NCI-H526 (cell line): ENCODE results near the gene DDC.
"Not testable (repeated sequence)": the region's sequence is repeated elsewhere in the genome, so short reads cannot be mapped to it uniquely, and the experiment has no call there.

Source experiments
- DNase-seq, 2 experiments: peaks; one replicate each; lab custom pipeline; 2025; lab: John Stamatoyannopoulos, UW

The DDC gene

DNA sequence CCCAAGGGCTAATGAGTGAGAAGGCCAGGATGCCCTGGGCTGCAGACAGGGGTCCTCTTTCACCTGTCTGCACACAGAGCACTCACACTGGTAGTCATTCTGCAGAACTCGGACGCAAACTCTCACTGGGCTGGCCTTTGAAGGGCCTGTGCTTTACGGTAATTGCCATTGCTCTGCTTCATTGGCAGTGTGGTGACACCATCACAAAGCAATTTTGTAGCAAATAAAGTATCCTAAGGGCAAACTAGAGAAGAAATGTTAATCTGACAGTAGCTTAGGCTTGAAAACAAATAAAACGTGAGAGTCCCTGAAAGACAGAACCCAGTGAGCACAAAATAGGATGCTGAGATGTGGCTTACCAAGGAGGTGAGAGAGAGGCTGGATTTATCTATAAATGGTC lies 84.4 kb downstream of the DDC start:
- DNase-seq = no peak

DNA sequence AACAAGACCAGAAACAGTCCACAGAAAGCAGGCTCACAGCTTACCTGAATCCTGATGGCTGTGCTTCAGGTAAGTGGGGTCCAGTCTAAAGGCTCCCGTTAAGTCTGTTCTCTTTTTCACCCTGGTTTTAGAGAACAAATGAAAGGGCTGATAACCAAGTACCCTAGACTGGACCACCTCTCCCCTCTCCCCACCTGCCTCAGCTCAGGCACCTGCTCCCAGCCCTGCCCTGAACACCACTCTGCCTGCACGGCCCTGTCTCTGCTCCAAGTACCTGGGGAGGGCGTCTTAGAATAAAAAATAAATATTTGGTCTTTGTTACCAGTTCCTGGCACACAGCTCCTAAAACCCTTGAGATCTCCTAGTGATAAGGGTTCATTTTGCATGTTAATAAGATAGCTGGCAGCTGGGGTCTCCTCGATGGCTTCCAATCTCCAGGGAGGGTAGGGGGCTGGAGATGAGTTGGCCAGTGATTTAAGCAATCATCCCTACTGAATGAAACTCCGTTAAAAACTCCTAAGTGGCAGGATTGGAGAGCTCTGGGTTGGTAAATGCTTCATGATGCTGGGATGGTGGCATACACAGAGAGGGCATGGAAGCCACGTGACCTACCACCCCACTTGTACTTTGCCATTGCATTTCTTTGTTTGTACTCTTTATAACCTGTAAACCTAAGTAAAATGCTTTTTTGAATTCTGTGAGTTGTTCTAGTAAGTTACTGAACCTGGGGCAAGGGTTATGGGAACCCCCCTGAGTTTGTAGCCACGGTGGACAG lies 85.3 kb downstream of the DDC start:
- DNase-seq = no peak

DNA sequence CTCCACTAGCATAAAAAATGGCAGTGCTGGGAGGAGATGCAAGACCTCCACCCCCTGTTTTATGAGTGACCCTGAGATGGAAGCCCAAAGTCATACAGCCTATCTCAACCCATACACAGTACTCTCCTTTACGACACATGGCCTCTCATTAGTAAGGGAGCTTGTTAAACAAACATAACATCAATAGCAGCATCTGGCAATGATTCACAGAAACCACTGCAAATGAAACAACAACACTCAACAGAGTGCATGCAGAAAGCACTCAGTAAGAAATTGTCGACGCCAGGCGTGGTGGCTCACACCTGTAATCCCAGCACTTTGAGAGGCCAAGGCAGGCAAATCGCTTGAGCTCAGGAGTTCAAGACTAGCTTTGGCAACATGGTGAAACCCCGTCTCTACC lies 87.6 kb downstream of the DDC start:
- DNase-seq = no peak

DNA sequence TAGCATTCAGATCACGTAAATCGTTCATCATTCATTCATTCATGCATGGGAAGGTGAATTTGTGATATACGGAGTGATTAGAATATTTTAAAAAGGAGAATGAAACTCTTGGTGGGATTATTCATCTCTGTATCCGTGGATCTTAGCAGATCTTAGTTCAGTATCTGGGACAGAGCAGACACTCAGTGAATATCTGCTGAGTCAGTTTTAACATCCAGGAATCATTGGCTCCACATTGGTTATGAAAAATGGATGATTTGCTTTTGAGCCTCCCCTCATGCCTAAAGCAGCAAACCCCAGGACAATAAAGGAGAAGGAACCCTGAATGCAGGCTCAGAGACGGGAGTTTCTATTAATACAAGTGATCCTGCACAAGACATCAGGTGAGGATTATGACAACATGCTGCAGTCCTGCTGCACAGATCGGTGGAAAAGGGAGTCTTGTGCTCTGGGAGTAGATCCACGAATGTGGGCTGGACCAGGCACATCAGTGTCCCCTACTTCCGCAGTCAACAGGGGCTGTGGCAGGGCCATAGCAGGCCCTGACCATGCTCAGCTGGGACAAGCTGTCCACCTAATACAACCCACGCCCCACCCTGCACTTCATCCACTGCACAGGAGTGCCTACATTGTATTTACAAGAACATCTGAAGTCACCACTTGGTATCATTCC lies 88.1 kb downstream of the DDC start:
- no peak for DNase-seq

DNA sequence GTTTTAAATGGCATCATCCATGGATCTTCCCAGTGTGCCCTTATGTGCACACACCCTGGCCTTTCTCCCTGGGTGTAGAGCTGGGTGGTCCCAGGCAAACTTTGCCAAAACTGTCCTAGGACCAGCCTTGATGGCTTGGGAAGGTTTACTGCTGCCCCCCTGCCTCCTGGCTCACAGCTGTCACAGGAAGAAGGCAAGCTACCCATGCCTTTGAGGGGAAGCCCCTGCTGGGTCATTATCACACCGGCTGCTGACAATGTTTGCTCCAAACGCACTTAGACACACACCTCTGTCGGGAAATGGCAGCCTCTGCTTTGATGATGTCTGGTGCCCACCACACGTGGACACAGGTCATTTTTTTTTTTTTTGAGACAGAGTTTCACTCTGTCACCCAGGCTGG lies 89.9 kb downstream of the DDC start:
- DNase-seq = no peak

DNA sequence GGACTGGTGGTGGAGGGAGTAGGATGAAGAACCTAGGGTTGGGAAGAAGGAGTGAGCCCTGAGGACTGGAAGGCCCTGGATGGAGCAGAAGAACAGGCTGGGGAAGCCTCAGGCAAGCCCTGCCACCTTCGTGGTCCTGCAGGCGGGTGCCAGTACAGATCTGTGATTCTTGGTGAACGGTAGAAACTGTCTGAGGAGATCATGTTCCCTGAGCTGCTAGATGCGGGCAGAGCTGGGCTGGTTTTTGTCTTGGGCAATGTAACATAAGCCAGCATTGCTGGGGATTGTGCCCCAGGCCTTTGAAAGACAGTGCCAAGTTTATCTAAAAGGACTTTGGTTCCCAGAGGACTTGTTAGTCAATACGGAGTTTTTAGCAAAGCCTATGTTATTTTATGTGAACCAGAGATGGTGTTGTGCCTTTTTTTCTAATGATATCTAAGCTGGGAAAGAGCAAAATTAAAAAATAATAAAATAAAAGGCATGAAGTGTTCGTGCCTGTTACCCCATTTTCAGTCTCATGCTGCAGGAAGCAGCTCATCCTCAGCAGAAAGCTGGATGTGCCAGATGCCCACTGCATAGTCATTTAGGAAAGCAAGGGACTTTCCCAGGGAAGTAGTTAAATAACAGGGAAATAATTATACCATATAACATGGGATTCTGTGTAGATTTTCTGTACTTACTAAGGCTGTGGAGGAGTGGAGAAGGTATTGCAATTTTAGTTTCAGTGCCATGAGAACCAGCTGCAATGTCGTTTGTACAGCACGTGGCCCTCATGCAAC lies 90.6 kb downstream of the DDC start:
- no peak for DNase-seq

DNA sequence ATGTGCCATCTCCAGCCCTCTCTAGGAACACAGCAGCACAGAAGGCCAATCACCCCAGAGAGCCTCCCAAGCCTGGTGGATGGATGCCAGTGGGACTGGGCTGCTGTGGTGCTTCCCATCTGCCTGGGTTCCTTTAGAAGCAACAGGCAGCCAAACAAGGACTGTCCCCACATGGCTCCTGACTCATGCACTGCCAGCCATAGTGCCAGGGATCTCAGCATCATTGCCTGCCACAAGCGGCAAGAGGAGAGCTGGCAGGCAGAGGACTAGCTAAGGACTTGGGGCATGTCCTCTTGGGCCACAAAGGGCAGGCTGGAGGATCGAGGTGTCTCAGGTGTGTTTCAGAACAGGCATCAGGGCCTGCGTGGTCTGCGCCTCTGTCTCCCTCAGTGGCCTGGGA lies 91.7 kb downstream of the DDC start:
- DNase-seq = no peak

DNA sequence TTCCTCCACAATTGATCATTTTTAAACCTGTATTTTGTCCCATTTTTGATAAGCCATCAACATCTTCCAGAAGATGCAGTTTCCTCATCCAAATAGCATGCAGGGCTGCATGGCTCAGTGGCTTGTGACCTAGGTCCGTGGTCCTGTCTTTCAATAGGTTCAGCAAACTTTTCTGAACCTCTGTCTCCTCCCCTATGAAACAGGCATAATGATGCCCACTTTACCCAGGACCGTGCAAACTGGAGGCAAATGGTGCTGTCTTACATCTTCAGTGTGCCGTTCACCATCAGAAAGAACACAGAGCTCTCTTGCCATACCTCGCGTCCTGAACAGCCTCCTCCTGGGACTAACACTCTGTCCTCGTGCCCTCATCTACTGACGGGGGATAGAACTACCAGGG lies 92.8 kb downstream of the DDC start:
- DNase-seq = no peak

DNA sequence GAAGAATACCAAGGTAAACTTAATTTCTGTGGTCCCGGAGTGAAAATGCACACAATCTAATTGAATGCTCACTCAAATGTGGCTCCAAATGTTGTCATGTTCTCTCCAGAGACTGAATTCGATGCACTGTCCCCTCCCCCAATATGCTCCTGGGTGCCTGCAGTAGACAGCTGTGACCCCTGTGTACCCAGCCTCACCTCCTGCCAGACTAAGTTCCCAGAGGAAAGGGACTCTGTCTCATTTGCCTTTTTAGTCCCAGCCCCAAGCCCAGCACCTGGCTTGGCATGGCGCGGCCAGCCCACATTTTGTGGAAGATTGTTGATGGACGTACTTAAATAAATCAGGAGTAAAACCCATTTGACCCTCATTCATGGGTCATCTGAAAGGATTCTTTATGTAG lies 93.2 kb downstream of the DDC start:
- no peak for DNase-seq

DNA sequence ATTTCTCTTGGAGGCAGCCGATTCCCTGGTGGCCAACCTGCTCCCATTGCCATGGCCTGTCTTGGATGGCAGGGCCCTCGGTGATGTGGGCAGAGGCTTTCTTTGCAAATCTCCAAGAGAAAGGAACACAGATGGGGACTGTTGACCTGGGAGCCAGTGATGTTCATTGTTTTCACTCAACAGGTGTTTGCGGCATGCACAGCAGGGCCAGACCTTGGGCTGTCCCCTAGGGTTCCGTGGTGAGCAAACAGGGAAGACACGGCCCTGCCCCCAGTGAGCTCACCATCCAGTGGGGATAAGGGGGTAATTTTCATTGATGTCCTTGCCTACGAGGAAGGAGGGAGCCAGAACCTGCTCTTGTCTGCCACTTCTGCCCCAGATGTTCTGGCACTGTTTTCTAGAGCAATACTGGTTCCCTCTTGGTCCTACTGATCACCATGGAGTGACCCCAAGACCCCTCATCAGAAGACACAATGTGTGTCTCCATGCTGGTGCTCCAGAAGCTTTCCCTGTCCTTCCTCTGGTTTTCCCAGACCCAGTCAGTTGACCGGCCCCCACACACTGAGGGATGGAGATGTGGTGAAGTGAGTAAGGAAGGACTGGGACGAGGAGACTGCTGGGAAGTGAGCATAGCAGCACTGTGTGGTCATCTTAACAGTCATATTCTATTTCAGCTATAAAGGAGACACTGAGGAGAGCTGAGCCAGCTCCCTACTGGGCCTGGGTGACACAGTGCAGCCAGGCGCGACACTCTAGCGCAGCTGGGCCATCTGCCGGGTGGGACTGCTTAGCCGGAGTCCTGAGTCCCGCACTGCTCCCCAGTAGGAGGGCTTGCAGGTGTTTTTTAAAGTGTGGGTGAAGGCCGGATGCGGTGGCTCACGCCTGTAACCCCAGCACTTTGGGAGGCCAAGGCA lies 94.7 kb downstream of the DDC start:
- peak in 1 of 2 experiments; percentile 13 for DNase-seq

DNA sequence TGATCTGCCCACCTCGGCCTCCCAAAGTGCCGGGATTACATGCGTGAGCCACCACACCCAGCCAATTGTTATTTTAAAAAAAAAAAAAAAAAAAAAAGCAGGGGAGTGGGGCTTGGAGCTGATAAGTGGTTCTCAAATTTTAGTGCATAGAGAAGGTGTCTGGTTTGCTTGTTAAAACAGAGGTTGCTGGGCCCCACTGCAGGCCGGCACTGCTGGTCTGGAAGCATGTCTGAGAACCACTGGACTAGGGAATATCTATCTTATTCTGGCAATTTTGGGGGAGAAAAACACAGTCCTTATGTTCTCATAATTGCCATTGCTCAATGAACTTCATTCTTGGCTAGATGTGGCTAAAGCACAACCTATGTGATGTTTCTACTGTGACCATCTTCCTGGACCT lies 96.0 kb downstream of the DDC start:
- no peak for DNase-seq

DNA sequence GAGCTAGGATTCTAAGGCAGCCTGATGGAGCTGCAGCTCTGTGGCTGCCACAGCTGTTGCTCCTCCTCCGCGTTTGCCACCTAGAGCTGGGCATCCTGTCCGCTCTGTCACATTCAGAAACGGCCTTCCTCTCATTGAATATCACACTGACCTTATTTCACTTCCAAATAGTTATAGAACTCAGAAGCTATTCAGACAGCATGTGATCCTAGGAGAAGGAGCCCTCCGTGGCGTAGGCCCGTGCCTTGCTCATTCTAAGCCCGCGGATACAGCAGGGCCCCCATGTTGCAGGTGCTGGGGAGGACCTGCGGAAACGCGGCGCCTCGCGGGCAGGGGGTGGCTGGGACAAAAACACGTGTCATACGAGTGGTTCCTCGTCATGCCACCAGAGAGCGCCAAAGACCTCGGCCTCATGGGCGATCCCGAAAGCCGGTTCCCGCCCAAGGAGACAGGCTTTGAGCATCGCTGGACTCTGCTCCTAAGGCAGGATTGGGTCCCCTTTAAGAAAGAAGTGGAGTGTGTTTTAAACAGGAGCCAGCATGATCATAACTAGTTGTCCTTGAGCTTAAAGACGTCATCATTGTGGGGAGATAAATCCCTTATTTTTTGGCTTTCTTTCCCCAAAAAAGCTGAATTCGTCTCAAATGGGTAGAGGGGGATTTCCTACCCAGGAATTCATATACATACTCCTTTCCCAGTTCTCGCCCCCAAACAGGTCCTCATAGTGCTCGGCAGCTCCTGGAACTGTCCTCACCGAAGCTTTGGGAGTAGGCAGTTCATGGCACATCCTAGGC lies 97.2 kb downstream of the DDC start:
- DNase-seq = peak; percentile 69 to 91

DNA sequence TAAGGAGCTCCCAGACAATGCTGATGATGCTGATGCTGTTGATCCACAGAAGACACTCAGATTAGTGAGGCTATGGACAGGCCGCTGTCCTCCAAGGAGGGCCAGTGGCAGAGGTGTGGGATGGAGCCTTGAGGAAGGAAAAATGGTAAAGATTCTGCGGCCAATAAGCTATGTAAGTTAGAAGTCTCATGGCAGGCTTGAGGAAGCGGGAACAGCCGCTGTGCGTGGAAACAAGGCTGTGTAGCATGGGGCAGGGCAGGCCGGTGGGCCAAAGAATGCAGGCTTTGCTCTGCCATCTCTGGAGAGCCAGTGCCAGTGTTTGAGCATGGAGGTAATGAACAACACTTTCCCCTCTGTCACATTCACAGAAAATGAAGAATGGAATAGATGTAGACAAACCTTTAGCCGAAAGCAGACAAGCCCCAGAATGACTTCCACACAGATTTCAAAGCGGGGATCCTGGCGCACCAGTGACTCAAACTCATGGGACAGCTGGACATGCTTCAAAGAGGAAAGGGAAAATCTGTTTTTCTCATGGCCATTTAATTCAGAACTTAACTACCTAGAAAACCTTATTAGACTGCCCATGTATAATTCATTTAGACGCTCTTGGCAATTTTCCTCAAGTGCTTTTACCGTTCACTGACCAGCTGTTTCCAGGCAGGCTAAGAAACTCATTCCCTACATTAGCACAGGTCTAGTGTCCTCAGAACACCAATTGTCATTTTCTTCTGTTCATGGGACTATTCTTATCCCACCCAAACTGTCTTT lies 98.2 kb downstream of the DDC start:
- no peak for DNase-seq

DNA sequence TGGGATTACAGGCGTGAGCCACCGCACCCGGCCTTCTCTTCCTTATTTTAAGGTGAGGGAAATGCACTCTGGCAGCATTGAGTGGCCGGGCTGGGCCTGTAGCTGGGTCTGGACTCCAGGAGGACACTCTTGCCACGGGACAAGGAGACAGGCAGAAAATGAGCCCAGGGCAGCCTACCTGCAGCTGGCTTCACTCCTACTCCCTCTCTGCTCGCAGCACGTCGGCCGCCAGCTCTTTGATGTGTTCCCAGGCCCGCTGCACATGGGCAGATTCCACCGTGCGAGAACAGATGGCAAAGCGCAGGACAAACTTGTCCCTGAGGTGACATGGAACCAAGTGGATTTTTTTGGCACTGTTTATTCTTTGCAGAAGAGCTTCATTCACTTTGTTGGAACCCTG lies 102.2 kb downstream of the DDC start:
- DNase-seq = no peak

DNA sequence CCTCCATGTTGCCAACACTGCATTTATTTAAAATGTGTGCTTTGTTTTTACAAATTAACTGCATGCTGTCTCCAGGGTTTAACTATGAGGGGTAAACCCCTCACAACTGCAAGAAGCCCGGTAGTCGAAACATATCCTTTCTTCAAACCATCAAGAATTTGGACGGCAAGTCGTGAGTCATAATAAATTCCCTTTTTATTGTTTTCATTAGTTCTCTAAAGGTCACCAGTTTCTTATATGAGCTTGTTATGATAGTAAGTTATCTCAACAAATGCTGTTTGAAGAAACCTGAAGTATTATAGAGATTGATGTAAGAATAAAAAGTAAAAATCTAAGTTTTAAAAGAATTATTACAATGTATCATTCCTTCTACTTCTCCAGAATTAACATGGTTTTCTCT lies 102.8 kb downstream of the DDC start:
- no peak for DNase-seq

DNA sequence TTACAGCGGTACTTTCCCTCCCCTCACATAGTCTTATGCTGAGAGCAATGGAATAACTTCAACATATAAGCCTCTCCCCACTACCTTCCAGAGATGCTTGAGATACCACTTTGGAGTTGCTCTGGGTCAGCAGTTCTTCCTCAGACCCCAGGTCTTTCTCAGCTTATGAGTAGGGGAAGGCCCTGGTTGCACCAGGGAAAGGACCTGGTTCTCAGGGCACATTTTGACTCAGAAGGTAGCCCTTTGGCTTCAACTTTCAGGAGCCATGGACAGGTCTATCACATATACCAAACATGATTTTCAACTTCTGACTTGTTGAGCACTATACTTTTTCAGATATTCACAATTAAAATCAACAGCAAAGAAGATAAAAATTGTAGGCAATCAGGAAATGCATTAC lies 103.5 kb downstream of the DDC start:
- no peak for DNase-seq

DNA sequence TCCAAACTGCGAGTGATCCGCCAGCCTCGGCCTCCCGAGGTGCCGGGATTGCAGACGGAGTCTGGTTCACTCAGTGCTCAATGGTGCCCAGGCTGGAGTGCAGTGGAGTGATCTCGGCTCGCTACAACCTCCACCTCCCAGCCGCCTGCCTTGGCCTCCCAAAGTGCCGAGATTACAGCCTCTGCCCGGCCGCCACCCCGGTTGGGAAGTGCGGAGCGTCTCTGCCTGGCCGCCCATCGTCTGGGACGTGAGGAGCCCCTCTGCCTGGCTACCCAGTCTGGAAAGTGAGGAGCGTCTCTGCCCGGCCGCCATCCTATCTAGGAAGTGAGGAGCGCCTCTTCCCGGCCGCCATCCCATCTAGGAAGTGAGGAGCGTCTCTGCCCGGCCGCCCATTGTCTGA lies 106.0 kb downstream of the DDC start:
- DNase-seq = not testable (repeated sequence)

DNA sequence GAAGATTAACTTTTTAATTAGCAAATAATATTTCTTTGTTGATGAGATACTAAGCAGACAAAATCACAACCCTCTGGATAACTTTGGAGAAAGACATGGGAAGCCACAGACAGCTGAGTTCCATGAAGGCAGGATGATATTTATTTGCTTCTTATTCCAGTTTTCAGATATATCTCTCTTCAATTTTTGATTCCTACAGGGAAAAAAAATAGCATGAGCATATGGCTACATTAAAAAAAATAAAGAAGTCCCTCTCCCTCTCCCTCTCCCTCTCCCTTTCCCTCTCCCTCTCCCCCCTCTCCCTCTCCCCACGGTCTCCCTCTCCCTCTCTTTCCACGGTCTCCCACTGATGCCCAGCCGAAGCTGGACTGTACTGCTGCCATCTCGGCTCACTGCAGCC lies 106.6 kb downstream of the DDC start:
- not testable (repeated sequence) for DNase-seq

DNA sequence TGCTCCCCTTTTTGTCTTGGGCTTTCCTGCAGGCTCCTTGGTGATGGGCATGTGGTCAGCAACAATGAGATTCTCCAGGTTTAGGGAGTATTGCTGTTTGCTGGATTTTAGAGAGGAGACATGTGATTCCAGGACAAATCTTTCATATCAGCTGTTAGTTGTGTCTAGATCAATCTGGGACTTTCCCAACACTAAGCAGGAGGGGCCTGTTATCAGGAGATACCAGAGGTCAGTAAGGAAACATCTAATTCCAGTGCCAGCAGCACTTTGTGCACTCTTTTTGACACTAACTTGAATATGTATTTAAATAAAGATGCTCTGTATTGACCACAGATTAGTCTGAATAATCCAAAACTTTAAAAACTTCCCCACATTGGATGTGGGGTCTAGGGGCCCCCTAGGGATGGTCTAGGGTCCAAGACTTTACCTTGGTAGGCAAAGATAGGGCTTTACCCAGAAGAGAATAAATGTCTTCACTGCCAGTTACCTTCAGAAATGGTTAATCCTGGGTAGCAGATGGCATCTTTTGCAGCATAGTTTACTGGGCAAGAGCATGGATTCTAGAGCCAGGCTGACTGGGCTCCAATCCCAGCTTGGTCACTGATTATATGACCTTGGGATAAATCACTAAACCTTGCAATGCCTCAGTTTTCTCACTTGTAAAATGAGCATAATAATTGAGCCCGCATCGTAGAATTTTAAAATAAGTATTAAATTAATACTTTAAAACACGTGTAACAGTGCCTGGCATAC lies 108.7 kb downstream of the DDC start:
- no peak for DNase-seq

DNA sequence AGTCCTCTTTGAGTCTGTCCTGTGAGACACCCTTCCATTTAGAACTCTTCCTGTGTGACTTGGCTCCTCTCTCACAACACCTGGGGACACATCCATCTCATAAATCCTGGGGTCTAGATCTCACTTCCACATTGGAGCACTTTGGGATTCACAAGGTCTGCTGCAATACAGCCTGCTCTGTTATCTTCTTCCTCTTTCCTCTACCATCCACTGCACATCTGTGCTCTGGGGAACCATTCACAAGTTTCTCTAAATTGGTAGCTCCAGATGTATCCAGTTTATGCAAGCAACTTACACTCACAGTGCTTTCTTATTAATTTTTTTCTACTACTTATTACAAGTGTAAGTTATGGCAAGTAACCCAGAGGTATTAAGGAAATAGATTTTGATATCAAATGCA lies 109.5 kb downstream of the DDC start:
- DNase-seq = no peak
